ENCODE results near the gene MAGI3. TPM values are rescaled to one million over a fixed set of nuclear protein-coding genes. Genes with fewer than 3 reads are reported as not detected.

MAGI3 gene
- total and polyA plus RNA-seq, 8 donors = 3.5 to 225 (median 49.7) TPM

- peaks cover 0 to 12% (median 0%) of the 10 kb centered on the region in 4 donors for H3K4me1 ChIP-seq
- WGBS, 5 donors = 60 to 68% (median 67%) methylated on average over 2 of the region's 2 CpGs
- H3K4me3 ChIP-seq = no peak overlapping the region
- H3K27me3 ChIP-seq = no peaks in the 10 kb centered on the region
- no peaks in the 10 kb centered on the region for H3K9me3 ChIP-seq
- TF ChIP-seq CTCF (IDR thresholded peaks at IDR 0.05) (no peak), EP300 (IDR thresholded peaks at IDR 0.05) (no peak), POLR2AphosphoS5 (IDR thresholded peaks at IDR 0.05) (no peak), POLR2A (IDR thresholded peaks at IDR 0.05) (no peak)
- intact Hi-C loops (cut with DNase I; ENCODE audit: low total_unique reads) = no loop called here
- peaks cover 0 to 12% (median 2%) of the 10 kb centered on the region in 4 donors for H3K36me3 ChIP-seq
- H3K27ac ChIP-seq = no peak overlapping the region
- DNase-seq = no peak
Measured at GRCh38 chr1:113579256-113580018, 189.1 kb downstream of the MAGI3 start.

GRCh38 chr1:113581323-113581722, 191.0 kb downstream of the MAGI3 start:
- H3K9me3 ChIP-seq = no peaks in the 10 kb centered on the region
- H3K4me1 ChIP-seq = peaks cover 0 to 12% (median 0%) of the 10 kb centered on the region in 4 donors
- WGBS, 5 donors = 89 to 100% (median 94%) methylated on average over 1 of the region's 1 CpG
- DNase-seq = no peak
- TF ChIP-seq POLR2AphosphoS5 (IDR thresholded peaks at IDR 0.05) (no peak), POLR2A (IDR thresholded peaks at IDR 0.05) (no peak), EP300 (IDR thresholded peaks at IDR 0.05) (no peak), CTCF (IDR thresholded peaks at IDR 0.05) (no peak)
- H3K36me3 ChIP-seq = peaks cover 0 to 6% (median 1%) of the 10 kb centered on the region in 4 donors
- H3K4me3 ChIP-seq = no peak overlapping the region
- intact Hi-C loops (cut with DNase I; ENCODE audit: low total_unique reads) = no loop called here
- no peaks in the 10 kb centered on the region for H3K27me3 ChIP-seq
- no peak overlapping the region for H3K27ac ChIP-seq

GRCh38 chr1:113582084-113582483, 191.8 kb downstream of the MAGI3 start:
- Histone ChIP-seq H3K4me3 (no peak overlapping the region), H3K4me1 (peaks cover 0 to 12% (median 0%) of the 10 kb centered on the region in 4 donors), H3K27me3 (no peaks in the 10 kb centered on the region), H3K9me3 (no peaks in the 10 kb centered on the region), H3K36me3 (peaks cover 0 to 11% (median 3%) of the 10 kb centered on the region in 4 donors), H3K27ac (no peak overlapping the region)
- no peak for DNase-seq
- WGBS, 5 donors = 92 to 100% (median 95%) methylated on average over 1 of the region's 1 CpG
- intact Hi-C loops (cut with DNase I; ENCODE audit: low total_unique reads) = no loop called here
- no peak for TF ChIP-seq POLR2AphosphoS5 (IDR thresholded peaks at IDR 0.05)
- no peak for TF ChIP-seq EP300 (IDR thresholded peaks at IDR 0.05)
- no peak for TF ChIP-seq CTCF (IDR thresholded peaks at IDR 0.05)
- no peak for TF ChIP-seq POLR2A (IDR thresholded peaks at IDR 0.05)

- no peak for DNase-seq
Measured at GRCh38 chr1:113587475-113587874, 197.2 kb downstream of the MAGI3 start.

More at GRCh38 chr1:113587475-113587874, 197.2 kb downstream of the MAGI3 start:
- H3K4me3 ChIP-seq = no peak overlapping the region
- H3K4me1 ChIP-seq = no peaks in the 10 kb centered on the region
- H3K27me3 ChIP-seq = no peaks in the 10 kb centered on the region
- no peaks in the 10 kb centered on the region for H3K9me3 ChIP-seq
- H3K27ac ChIP-seq = no peak overlapping the region
- peaks cover 0 to 16% (median 5%) of the 10 kb centered on the region in 4 donors for H3K36me3 ChIP-seq
- intact Hi-C loops (cut with DNase I; ENCODE audit: low total_unique reads) = no loop called here
- no peak for TF ChIP-seq EP300 (IDR thresholded peaks at IDR 0.05)
- no peak for TF ChIP-seq POLR2A (IDR thresholded peaks at IDR 0.05)
- no peak for TF ChIP-seq CTCF (IDR thresholded peaks at IDR 0.05)
- no peak for TF ChIP-seq POLR2AphosphoS5 (IDR thresholded peaks at IDR 0.05)
- 78 to 99% (median 79%) methylated on average over 5 of the region's 5 CpGs for WGBS, 5 donors

All from stomach (tissue), 9 donors.